Smooth muscle cell (in vitro differentiated cells): ENCODE results near the gene RIPOR3. TPM values are rescaled to one million over a fixed set of nuclear protein-coding genes. Genes with fewer than 3 reads are reported as not detected.
"Not testable (repeated sequence)": the region's sequence is repeated elsewhere in the genome, so short reads cannot be mapped to it uniquely, and the experiment has no call there.

Source experiments
- DNase-seq: peaks from one replicate; lab custom pipeline; 2025; ENCODE audit not compliant: unreplicated experiment; lab: John Stamatoyannopoulos, UW
- H2AFZ ChIP-seq: fragments of 200-600 bp; sonication (generic); 2 replicates; pipeline ENCODE4 v1.6.0; 2016; ENCODE audit warnings: antibody characterized with exemption, low read depth, mild to moderate bottlenecking
- H3F3A ChIP-seq: fragments of 200-600 bp; sonication (generic); 2 replicates; pipeline ENCODE4 v1.6.0; 2017; ENCODE audit warnings: antibody characterized with exemption, low read depth
- H3K27ac ChIP-seq: fragments of 200-600 bp; sonication (generic); 2 replicates; pipeline ENCODE4 v1.5.1; 2016; ENCODE audit warnings: low read depth, mild to moderate bottlenecking
- H3K27me3 ChIP-seq: fragments of 200-600 bp; sonication (generic); 2 replicates; pipeline ENCODE4 v1.6.1; 2016; ENCODE audit warnings: low read depth, mild to moderate bottlenecking
- H3K36me3 ChIP-seq: fragments of 200-600 bp; sonication (generic); 2 replicates; pipeline ENCODE4 v1.5.1; 2016; ENCODE audit warnings: low read depth
- H3K4me1 ChIP-seq: fragments of 200-600 bp; sonication (generic); 2 replicates; pipeline ENCODE4 v1.5.1; 2016; ENCODE audit warnings: low read depth
- H3K4me2 ChIP-seq: fragments of 200-600 bp; sonication (generic); 2 replicates; pipeline ENCODE4 v1.6.0; 2016; ENCODE audit warnings: mild to moderate bottlenecking
- H3K4me3 ChIP-seq: fragments of 200-600 bp; sonication (generic); 2 replicates; pipeline ENCODE4 v1.5.1; 2016; ENCODE audit warnings: mild to moderate bottlenecking
- H3K79me2 ChIP-seq: fragments of 200-600 bp; sonication (generic); 2 replicates; pipeline ENCODE4 v1.6.0; 2016; ENCODE audit warnings: low read depth, mild to moderate bottlenecking
- H3K9ac ChIP-seq: fragments of 200-600 bp; sonication (generic); 2 replicates; pipeline ENCODE4 v1.6.0; 2016; ENCODE audit warnings: low read depth
- H3K9me3 ChIP-seq: fragments of 200-600 bp; sonication (generic); replicated peaks from 2 replicates; pipeline ENCODE4 v1.5.1; 2016; ENCODE audit warnings: low read depth
- H4K20me1 ChIP-seq: fragments of 200-600 bp; sonication (generic); 2 replicates; pipeline ENCODE4 v1.6.0; 2016; ENCODE audit warnings: low read depth
- CTCF ChIP-seq: fragments of 200-600 bp; sonication (generic); IDR thresholded peaks from 2 replicates; pipeline ENCODE4 v1.5.1; 2017; ENCODE audit warnings: borderline replicate concordance, mild to moderate bottlenecking, antibody characterized with exemption; ENCODE audit not compliant: insufficient read depth, poor library complexity, severe bottlenecking
- WGBS: methylation state at CpG from one replicate; pipeline ENCODE4 v1.1.7; 2016; ENCODE audit warnings: low lambda C conversion rate; 5-methylcytosine and 5-hydroxymethylcytosine counted together
- polyA plus RNA-seq: library from polyadenylated mRNA; unstranded; fragments of >200 nt; fragmentation: Nextera tagmentation; extraction: Ambion mirVana; gene quantifications from 2 replicates; pipeline ENCODE4 v1.2.1, GENCODE V29; 2016
- total RNA-seq: library from RNA; depleted of rRNA; stranded (reverse); fragments of >200 nt; gene quantifications from 2 replicates; pipeline ENCODE4 v1.2.3, GENCODE V29; 2014

Gene RIPOR3
- total and polyA plus RNA-seq, 2 experiments from 2014 or later, result 0.18 to 1.2 TPM

DNA sequence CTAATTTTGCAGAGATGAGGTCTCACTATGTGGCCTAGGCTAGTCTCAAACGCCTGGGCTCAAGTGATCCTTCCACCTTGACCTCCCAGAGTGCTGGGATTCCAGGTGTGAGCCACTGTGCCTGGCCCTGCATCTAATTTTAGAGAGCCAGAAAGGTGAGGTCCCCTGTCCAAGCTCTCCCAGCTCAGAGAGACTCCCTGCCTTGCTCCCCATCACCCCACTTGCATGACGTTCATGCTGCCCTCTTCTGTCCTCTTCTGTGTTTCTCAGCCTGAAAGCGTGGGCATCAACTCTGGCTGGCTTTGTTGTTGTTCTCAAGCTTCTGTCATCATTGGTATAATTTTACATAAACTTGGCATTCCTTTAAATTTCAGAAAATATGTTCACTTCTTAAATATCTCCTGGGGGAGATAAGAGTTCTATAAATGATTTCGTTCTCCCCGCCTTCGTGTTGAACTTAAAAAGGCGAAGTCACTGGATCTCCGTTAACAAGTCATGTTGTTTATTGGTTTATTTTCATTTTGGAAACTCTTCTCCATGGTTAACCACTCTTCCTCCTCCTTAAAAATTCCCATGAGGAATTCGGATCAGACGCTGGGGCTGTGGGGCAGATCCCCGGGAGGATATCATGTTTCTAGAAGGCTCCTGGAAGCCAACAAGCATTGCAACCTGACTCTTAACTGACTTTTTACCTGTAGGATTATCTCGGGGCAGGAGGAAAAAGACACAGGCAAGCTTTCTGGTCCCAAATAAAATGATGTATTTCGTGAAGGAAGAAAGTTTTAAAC, 26.8 kb upstream of the RIPOR3 start:
- Histone ChIP-seq H3K79me2 (no peaks in the 10 kb centered on the region), H3K9ac (no peak overlapping the region), H3K4me2 (no peak overlapping the region), H2AFZ (no peak overlapping the region), H3K9me3 (no peaks in the 10 kb centered on the region), H3K4me3 (no peak overlapping the region), H3K27ac (no peak overlapping the region), H3K36me3 (no peaks in the 10 kb centered on the region), H3F3A (no peaks in the 10 kb centered on the region), H3K4me1 (no peaks in the 10 kb centered on the region), H4K20me1 (no peaks in the 10 kb centered on the region), H3K27me3 (no peaks in the 10 kb centered on the region)
- TF ChIP-seq CTCF, result no peak
- no peak for DNase-seq
- 62% methylated on average over 13 of the region's 13 CpGs for WGBS

- Histone ChIP-seq H3K27ac (no peak overlapping the region), H3K79me2 (no peaks in the 10 kb centered on the region), H3K4me3 (no peak overlapping the region), H3K27me3 (no peaks in the 10 kb centered on the region), H3K4me2 (no peak overlapping the region), H3K36me3 (no peaks in the 10 kb centered on the region), H2AFZ (no peak overlapping the region), H3K4me1 (no peaks in the 10 kb centered on the region), H4K20me1 (no peaks in the 10 kb centered on the region), H3F3A (no peaks in the 10 kb centered on the region), H3K9ac (no peak overlapping the region), H3K9me3 (no peaks in the 10 kb centered on the region)
- TF ChIP-seq CTCF, result no peak
- 46% methylated on average over 2 of the region's 2 CpGs for WGBS
- DNase-seq, result no peak
These were observed 26.0 kb upstream of the RIPOR3 start for GRCh38 chr20:50717312-50717711.

GRCh38 chr20:50716518-50716917, 25.2 kb upstream of the RIPOR3 start:
- Histone ChIP-seq H3K4me3 (no peak overlapping the region), H3K27me3 (no peaks in the 10 kb centered on the region), H3K27ac (no peak overlapping the region), H3K4me1 (no peaks in the 10 kb centered on the region), H3K9me3 (no peaks in the 10 kb centered on the region), H4K20me1 (no peaks in the 10 kb centered on the region), H3F3A (no peaks in the 10 kb centered on the region), H2AFZ (no peak overlapping the region), H3K79me2 (no peaks in the 10 kb centered on the region), H3K9ac (no peak overlapping the region), H3K4me2 (no peak overlapping the region), H3K36me3 (no peaks in the 10 kb centered on the region)
- no peak for DNase-seq
- WGBS, result 80% methylated on average over 1 of the region's 1 CpG
- no peak for TF ChIP-seq CTCF

GRCh38 chr20:50715694-50716093, 24.4 kb upstream of the RIPOR3 start:
- Histone ChIP-seq H4K20me1 (no peaks in the 10 kb centered on the region), H3K4me2 (no peak overlapping the region), H3K9ac (no peak overlapping the region), H3K4me1 (no peaks in the 10 kb centered on the region), H3K27me3 (no peaks in the 10 kb centered on the region), H3F3A (no peaks in the 10 kb centered on the region), H2AFZ (no peak overlapping the region), H3K9me3 (no peaks in the 10 kb centered on the region), H3K36me3 (no peaks in the 10 kb centered on the region), H3K27ac (no peak overlapping the region), H3K4me3 (no peak overlapping the region), H3K79me2 (no peaks in the 10 kb centered on the region)
- WGBS, result 78% methylated on average over 3 of the region's 3 CpGs
- DNase-seq, result no peak
- no peak for TF ChIP-seq CTCF

GRCh38 chr20:50714426-50714825, 23.1 kb upstream of the RIPOR3 start:
- H3K36me3 ChIP-seq, H4K20me1 ChIP-seq, H3K4me1 ChIP-seq, DNase-seq, H3K79me2 ChIP-seq, H3K27me3 ChIP-seq, H2AFZ ChIP-seq, H3K9ac ChIP-seq, H3K9me3 ChIP-seq, H3K4me3 ChIP-seq, H3K27ac ChIP-seq, H3K4me2 ChIP-seq, H3F3A ChIP-seq: not testable (repeated sequence)
- 98% methylated on average over 12 of the region's 12 CpGs for WGBS
